ENCODE measurements around the gene SNHG17. TPM values are rescaled to one million over a fixed set of nuclear protein-coding genes. Genes with fewer than 3 reads are reported as not detected.

The SNHG17 gene
- total and polyA plus RNA-seq, 8 donors, result 12.1 to 56.7 (median 30.1) TPM

GRCh38 chr20:38460040-38460623, 25.0 kb upstream of the SNHG17 start:
- no peak for TF ChIP-seq CTCF (IDR thresholded peaks at IDR 0.05)
- Histone ChIP-seq H3K4me3 (no peak overlapping the region), H3K27ac (peak overlapping the region; percentile 48 to 50), H3K9me3 (no peaks in the 10 kb centered on the region), H3K36me3 (no peaks in the 10 kb centered on the region), H3K27me3 (no peaks in the 10 kb centered on the region), H3K4me1 (peaks cover 0 to 2% of the 10 kb centered on the region in 2 donors)
- intact Hi-C loops (cut with DNase I), result no loop called here
- DNase-seq (peak in 1 of 4 donors; percentile 66), ATAC-seq (peak; percentile 97)

GRCh38 chr20:38458314-38458713, 23.2 kb upstream of the SNHG17 start:
- Histone ChIP-seq H3K27me3 (no peaks in the 10 kb centered on the region), H3K4me3 (no peak overlapping the region), H3K4me1 (peaks cover 0 to 2% of the 10 kb centered on the region in 2 donors), H3K27ac (no peak overlapping the region), H3K36me3 (no peaks in the 10 kb centered on the region), H3K9me3 (no peaks in the 10 kb centered on the region)
- ATAC-seq, result no peak
- intact Hi-C loops (cut with DNase I), result no loop called here
- no peak for TF ChIP-seq CTCF (IDR thresholded peaks at IDR 0.05)
- no peak for DNase-seq

GRCh38 chr20:38454556-38455473, 19.7 kb upstream of the SNHG17 start:
- Histone ChIP-seq H3K4me1 (peaks cover 0 to 2% of the 10 kb centered on the region in 2 donors), H3K4me3 (no peak overlapping the region), H3K27ac (no peak overlapping the region), H3K9me3 (no peaks in the 10 kb centered on the region), H3K27me3 (no peaks in the 10 kb centered on the region), H3K36me3 (peaks cover 0 to 10% of the 10 kb centered on the region in 2 donors)
- no peak for DNase-seq
- no peak for TF ChIP-seq CTCF (IDR thresholded peaks at IDR 0.05)
- no peak for ATAC-seq
- intact Hi-C loops (cut with DNase I), result no loop called here

GRCh38 chr20:38453941-38454340, 18.8 kb upstream of the SNHG17 start:
- intact Hi-C loops (cut with DNase I), result no loop called here
- DNase-seq (no peak), ATAC-seq (no peak)

More at GRCh38 chr20:38453941-38454340, 18.8 kb upstream of the SNHG17 start:
- H3K36me3 ChIP-seq, result peaks cover 0 to 19% of the 10 kb centered on the region in 2 donors
- no peaks in the 10 kb centered on the region for H3K4me1 ChIP-seq
- peak overlapping the region in 1 of 2 donors; percentile 63 for H3K27ac ChIP-seq
- H3K9me3 ChIP-seq, result no peaks in the 10 kb centered on the region
- no peak for TF ChIP-seq CTCF (IDR thresholded peaks at IDR 0.05)
- H3K4me3 ChIP-seq, result no peak overlapping the region
- H3K27me3 ChIP-seq, result no peaks in the 10 kb centered on the region
